ENCODE measurements around the gene VEGFA. TPM values are rescaled to one million over a fixed set of nuclear protein-coding genes. Genes with fewer than 3 reads are reported as not detected.

Gene VEGFA
- polyA plus RNA-seq, 1 donor from 2014 or later, result 7.3 TPM

DNA sequence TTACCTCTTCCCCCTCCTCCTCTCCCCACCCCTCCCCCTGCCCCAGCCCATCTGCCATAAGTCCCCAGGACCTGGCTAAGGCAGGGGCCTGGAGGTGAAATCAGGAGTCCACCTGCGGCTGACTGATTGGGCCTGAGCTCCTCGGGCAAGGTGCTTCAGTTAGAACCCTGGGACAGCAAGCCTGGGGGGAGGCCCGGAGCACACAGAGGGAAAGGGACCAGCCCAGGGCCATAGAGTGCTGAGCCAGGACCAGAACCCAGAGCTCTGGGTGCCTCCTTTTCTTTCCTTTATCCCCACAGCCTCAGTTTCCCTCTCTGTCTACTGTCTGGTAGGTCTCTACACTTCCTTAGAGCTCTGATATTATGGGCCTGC lies 35.7 kb upstream of the VEGFA start:
- Histone ChIP-seq H3K9me2 (ENCODE audit: insufficient read depth, low read length) (no peaks in the 10 kb centered on the region), H3F3A (ENCODE audit: insufficient read depth, low read length, poor library complexity, severe bottlenecking) (no peaks in the 10 kb centered on the region), H4K20me1 (ENCODE audit: insufficient read depth) (no peaks in the 10 kb centered on the region), H3K9ac (ENCODE audit: low read length) (no peak overlapping the region), H3K4me3 (ENCODE audit: low read length) (no peak overlapping the region), H3K9me3 (ENCODE audit: low read length) (peaks cover 2% of the 10 kb centered on the region), H3K79me2 (replicated peaks; ENCODE audit: insufficient read depth, low read length) (no peaks in the 10 kb centered on the region), H3K4me2 (ENCODE audit: low read length) (no peak overlapping the region), H3K36me3 (ENCODE audit: insufficient read depth, low read length) (no peaks in the 10 kb centered on the region), H2AFZ (ENCODE audit: low read depth, low read length) (no peak overlapping the region), H3K27ac (ENCODE audit: low read length) (no peak overlapping the region), H3K27me3 (ENCODE audit: insufficient read depth, low read depth, low read length) (no peaks in the 10 kb centered on the region)
- TF ChIP-seq, protein P1, sequence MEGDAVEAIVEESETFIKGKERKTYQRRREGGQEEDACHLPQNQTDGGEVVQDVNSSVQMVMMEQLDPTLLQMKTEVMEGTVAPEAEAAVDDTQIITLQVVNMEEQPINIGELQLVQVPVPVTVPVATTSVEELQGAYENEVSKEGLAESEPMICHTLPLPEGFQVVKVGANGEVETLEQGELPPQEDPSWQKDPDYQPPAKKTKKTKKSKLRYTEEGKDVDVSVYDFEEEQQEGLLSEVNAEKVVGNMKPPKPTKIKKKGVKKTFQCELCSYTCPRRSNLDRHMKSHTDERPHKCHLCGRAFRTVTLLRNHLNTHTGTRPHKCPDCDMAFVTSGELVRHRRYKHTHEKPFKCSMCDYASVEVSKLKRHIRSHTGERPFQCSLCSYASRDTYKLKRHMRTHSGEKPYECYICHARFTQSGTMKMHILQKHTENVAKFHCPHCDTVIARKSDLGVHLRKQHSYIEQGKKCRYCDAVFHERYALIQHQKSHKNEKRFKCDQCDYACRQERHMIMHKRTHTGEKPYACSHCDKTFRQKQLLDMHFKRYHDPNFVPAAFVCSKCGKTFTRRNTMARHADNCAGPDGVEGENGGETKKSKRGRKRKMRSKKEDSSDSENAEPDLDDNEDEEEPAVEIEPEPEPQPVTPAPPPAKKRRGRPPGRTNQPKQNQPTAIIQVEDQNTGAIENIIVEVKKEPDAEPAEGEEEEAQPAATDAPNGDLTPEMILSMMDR (IDR thresholded peaks at IDR 0.05; ENCODE audit: poor library complexity, severe bottlenecking), result no peak
- TF ChIP-seq EZH2 (IDR thresholded peaks at IDR 0.05; ENCODE audit: borderline replicate concordance, insufficient read depth, low read length, poor library complexity, severe bottlenecking), result no peak
- no peak for TF ChIP-seq EP300 (conservative IDR thresholded peaks at IDR 0.05; ENCODE audit: poor library complexity, severe bottlenecking)

DNA sequence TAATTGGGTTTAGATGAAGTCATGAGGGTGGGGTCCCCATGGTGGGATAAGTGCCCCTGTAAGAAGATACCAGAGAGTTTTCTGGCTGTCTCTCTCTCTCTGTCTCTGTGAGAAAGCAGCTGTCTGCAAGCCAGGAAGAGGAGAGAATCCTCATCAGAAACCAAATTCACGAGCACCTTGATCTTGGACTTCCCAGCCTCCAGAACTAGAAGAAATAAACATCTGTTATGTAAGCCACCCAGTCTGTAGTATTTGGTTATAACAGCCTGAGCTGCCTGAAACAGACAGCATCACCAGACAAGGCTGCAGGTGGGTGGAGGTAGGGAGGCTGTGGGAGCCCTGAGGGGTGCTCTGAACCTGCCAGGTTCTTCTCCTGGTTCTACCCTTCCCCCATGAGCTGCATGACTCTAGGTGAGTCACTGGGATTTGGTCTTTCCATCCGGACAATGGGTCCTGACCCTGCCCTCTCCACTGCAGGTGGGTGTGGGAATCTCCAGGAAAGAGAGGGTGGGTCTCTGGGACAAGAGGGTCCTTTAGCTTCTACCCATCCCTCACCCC lies 34.3 kb upstream of the VEGFA start:
- no peaks in the 10 kb centered on the region for H3K27me3 ChIP-seq (ENCODE audit: insufficient read depth, low read depth, low read length)
- H3K4me2 ChIP-seq (ENCODE audit: low read length), result no peak overlapping the region

More for the DNA sequence above, 34.3 kb upstream of the VEGFA start:
- Histone ChIP-seq H3K36me3 (ENCODE audit: insufficient read depth, low read length) (no peaks in the 10 kb centered on the region), H3K79me2 (replicated peaks; ENCODE audit: insufficient read depth, low read length) (no peaks in the 10 kb centered on the region), H3K9me3 (ENCODE audit: low read length) (peaks cover 2% of the 10 kb centered on the region), H3K4me3 (ENCODE audit: low read length) (no peak overlapping the region), H2AFZ (ENCODE audit: low read depth, low read length) (no peak overlapping the region), H4K20me1 (ENCODE audit: insufficient read depth) (no peaks in the 10 kb centered on the region), H3K27ac (ENCODE audit: low read length) (no peak overlapping the region), H3K9ac (ENCODE audit: low read length) (no peak overlapping the region), H3F3A (ENCODE audit: insufficient read depth, low read length, poor library complexity, severe bottlenecking) (no peaks in the 10 kb centered on the region), H3K9me2 (ENCODE audit: insufficient read depth, low read length) (no peaks in the 10 kb centered on the region)
- TF ChIP-seq SMC3 (conservative IDR thresholded peaks at IDR 0.05; ENCODE audit: poor library complexity) (no peak), MXI1 (conservative IDR thresholded peaks at IDR 0.05; ENCODE audit: poor library complexity, severe bottlenecking) (no peak), RAD21 (conservative IDR thresholded peaks at IDR 0.05) (no peak), EP300 (conservative IDR thresholded peaks at IDR 0.05; ENCODE audit: poor library complexity, severe bottlenecking) (no peak), POLR2AphosphoS5 (IDR thresholded peaks at IDR 0.05) (no peak), TAF1 (IDR thresholded peaks at IDR 0.05; ENCODE audit: low read depth) (no peak), EZH2 (IDR thresholded peaks at IDR 0.05; ENCODE audit: borderline replicate concordance, insufficient read depth, low read length, poor library complexity, severe bottlenecking) (no peak)
- TF ChIP-seq, protein P1 (IDR thresholded peaks at IDR 0.05; ENCODE audit: poor library complexity, severe bottlenecking), result no peak
- TF ChIP-seq, protein P2, sequence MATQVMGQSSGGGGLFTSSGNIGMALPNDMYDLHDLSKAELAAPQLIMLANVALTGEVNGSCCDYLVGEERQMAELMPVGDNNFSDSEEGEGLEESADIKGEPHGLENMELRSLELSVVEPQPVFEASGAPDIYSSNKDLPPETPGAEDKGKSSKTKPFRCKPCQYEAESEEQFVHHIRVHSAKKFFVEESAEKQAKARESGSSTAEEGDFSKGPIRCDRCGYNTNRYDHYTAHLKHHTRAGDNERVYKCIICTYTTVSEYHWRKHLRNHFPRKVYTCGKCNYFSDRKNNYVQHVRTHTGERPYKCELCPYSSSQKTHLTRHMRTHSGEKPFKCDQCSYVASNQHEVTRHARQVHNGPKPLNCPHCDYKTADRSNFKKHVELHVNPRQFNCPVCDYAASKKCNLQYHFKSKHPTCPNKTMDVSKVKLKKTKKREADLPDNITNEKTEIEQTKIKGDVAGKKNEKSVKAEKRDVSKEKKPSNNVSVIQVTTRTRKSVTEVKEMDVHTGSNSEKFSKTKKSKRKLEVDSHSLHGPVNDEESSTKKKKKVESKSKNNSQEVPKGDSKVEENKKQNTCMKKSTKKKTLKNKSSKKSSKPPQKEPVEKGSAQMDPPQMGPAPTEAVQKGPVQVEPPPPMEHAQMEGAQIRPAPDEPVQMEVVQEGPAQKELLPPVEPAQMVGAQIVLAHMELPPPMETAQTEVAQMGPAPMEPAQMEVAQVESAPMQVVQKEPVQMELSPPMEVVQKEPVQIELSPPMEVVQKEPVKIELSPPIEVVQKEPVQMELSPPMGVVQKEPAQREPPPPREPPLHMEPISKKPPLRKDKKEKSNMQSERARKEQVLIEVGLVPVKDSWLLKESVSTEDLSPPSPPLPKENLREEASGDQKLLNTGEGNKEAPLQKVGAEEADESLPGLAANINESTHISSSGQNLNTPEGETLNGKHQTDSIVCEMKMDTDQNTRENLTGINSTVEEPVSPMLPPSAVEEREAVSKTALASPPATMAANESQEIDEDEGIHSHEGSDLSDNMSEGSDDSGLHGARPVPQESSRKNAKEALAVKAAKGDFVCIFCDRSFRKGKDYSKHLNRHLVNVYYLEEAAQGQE (IDR thresholded peaks at IDR 0.05; ENCODE audit: borderline replicate concordance), result no peak

Measured in neural cell (in vitro differentiated cells).